GM21390 (cell line): ENCODE results near the gene ATP4A.

Experiments
- ATAC-seq: cut with Tn5 transposase; IDR thresholded peaks from one replicate; pipeline ENCODE4 v1.9.1; 2021; ENCODE audit not compliant: unreplicated experiment

ATP4A gene

GRCh38 chr19:35549879-35550523 lies 13.5 kb downstream of the ATP4A start:
- ATAC-seq = no peak

GRCh38 chr19:35549174-35549788 lies 14.2 kb downstream of the ATP4A start:
- ATAC-seq = no peak

- ATAC-seq = no peak
Observed at GRCh38 chr19:35546532-35546931, 16.9 kb downstream of the ATP4A start.

DNA sequence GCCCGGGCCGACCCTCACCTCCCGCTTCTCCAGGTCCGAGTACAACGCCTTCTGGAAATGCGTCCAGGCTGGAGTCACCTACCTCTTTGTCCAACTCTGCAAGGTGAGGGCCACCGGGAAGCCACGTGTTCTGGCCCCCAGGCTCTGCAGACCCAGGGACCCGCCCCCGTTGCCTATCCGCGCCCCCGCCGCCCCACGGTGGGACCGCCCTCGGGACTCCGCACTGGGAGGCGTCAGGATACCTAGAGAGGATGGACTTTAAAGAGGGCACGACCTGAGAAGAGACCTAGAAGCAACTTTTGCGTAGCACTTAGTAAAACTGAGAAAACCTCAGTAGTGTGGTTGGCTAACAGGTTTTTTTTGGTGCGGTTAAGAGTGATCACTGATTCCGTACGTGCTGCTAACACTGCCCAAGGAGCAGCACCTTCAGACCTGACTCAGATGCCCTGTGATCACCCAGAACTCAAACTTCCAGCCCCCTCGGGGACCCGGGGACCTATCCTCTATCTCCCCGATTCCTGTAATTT lies 17.5 kb downstream of the ATP4A start:
- ATAC-seq = peak; percentile 41

- ATAC-seq = peak; percentile 66
Observed at GRCh38 chr19:35545001-35545854, 18.2 kb downstream of the ATP4A start, which contains the start of gene TMEM147. Gene TMEM147 (plus strand): TSS chr19:35545626. CDS start chr19:35545740, 114 bp downstream.

- no peak for ATAC-seq
Observed at GRCh38 chr19:35544110-35544802, 19.2 kb downstream of the ATP4A start.

DNA sequence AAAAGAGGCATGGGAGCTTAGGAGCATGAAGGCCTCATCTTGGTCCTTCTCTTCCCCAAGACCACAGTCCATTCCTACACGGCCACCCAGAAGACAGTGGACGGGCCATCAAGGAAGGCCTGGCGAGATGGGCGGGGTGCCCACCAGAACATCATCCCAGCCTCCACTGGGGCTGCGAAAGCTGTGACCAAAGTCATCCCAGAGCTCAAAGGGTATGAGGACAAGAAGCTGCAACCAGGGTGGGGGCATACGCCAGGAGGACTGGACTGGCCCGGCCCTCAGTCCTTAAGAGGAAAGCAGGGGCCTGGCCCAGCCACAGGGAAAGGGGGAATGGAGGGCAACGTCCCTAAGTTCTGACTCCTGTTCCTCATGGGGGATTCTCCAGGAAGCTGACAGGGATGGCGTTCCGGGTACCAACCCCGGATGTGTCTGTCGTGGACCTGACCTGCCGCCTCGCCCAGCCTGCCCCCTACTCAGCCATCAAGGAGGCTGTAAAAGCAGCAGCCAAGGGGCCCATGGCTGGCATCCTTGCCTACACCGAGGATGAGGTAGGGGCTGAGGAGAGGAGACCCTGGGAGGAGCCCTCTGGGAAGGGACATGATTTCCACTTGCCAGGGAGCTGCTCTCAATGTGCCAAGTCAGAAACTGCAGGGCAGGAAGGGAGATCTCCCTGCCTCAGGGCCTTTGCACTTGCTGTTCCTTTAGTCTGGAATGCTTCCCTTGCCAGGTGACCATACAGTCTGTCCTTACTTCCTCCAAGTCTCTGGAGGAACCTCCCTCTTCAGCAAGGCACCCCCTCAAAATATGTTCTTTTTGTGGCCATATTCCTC lies 20.0 kb downstream of the ATP4A start:
- ATAC-seq = no peak

DNA sequence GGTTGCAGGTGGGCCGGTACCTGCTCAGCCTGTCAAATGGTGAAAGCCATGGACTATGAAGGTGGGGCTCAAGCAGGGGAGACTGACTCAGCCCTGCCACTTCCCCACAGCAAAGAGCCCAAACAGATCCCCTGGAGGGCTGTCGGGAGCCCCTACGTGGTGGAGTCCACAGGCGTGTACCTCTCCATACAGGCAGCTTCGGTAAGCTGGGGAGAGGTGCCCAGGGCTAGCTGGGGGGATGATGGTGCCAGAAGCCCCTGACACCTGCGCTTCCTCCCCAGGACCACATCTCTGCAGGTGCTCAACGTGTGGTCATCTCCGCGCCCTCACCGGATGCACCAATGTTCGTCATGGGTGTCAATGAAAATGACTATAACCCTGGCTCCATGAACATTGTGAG lies 21.2 kb downstream of the ATP4A start:
- ATAC-seq = no peak

- no peak for ATAC-seq
Observed at GRCh38 chr19:35540356-35540927, 23.0 kb downstream of the ATP4A start.

- no peak for ATAC-seq
Observed at GRCh38 chr19:35539850-35540249, 23.6 kb downstream of the ATP4A start.

DNA sequence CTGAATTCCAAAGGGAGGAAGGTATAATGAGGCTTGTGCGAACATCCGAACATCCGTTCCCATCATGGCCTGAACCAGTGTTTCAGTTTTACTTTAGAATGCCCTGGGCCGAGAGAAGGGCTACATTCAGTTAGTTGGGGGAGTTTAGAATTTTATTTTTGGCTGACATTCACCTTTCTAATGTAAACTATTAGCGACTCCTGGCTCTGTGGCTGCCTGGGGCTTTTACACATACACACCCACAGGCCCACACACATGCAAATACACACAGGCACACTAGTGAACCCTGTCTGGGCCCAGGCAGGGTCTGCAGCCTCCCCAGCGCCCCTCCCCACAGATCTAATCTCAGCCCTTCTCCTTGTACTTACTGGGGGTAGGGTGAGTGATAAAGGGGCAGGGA lies 24.1 kb downstream of the ATP4A start:
- ATAC-seq = no peak

GRCh38 chr19:35534803-35535480 lies 28.5 kb downstream of the ATP4A start:
- no peak for ATAC-seq

DNA sequence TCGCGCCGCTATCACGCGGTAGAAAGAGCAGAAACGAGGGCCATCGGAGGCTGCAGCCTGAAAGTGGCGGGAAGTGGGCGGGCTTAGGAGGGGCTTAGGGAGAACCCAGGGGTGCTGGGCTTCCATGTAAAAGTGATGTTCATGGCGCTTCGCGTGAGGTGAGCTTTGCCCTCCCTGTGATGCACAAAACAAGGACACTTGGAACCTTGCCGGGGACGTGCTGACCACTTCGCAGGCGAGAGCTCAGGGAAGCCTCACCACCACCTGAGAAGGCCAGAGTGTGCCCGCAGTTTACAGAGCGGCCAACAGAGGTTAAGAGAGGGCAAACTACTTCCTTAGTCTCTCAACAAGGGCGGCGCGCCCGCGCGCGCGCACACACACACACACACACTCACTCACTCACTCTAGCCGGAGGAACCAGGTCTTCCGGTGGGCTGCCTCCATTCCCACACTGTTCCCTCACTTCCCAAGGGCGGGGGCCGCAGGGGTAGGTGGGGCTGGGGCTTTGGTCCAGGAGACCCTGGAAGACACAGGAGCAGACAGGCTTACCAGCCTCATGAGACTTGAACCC lies 29.6 kb downstream of the ATP4A start:
- no peak for ATAC-seq

GRCh38 chr19:35533201-35533821 lies 30.1 kb downstream of the ATP4A start, which contains the start of gene GAPDHS:
Gene GAPDHS (plus strand): TSS chr19:35533456. CDS start chr19:35533528, 72 bp downstream.
- ATAC-seq = no peak

DNA sequence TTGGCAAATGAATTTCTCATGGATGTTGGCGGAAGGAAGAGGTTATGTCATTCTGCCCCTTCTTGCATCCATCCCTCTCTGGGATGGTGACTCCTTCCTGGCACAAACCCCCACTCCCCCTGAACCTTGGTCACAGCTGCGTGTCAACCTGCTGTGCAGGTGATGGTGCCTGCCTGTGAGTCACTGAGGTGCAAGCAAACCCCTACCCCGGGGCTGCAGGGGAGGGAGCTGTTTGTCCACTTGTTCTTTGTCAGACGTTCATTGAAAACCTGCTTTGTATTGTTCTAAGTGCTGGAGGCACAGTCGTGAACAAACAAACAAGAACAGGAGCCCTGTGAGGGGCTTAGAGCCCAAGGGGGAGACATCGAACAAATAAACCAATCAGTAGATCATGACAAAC lies 32.2 kb downstream of the ATP4A start:
- no peak for ATAC-seq

GRCh38 chr19:35529241-35530218 lies 33.9 kb downstream of the ATP4A start:
- no peak for ATAC-seq
